HG03280 (cell line): ENCODE results near the gene RXRA.

Experiments
- ATAC-seq: cut with Tn5 transposase; IDR thresholded peaks from one replicate; pipeline ENCODE4 v1.9.1; 2021; ENCODE audit warnings: mild to moderate bottlenecking, moderate library complexity; ENCODE audit not compliant: unreplicated experiment

RXRA gene

GRCh38 chr9:134483361-134484184 is 157.3 kb downstream of the RXRA start:
- ATAC-seq, result no peak

DNA sequence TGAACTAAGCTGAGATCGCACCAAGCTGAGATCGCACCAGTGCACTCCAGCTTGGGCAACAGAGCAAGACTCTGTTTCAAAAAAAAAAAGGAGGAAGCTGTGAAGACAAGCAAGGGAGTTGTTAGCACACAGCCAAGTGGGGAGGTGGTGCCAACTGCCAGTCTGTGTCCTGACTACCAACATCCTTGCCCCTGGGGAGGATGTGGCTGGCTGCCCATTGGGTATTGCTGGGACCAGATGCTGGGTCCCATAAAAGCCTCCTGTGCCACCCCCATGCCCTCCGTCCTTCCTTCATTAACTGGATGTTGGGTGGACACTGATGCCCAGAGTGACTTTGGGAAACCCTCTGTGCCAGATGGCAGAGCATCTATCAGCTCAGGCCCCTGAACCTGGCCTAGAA is 158.2 kb downstream of the RXRA start:
- no peak for ATAC-seq

DNA sequence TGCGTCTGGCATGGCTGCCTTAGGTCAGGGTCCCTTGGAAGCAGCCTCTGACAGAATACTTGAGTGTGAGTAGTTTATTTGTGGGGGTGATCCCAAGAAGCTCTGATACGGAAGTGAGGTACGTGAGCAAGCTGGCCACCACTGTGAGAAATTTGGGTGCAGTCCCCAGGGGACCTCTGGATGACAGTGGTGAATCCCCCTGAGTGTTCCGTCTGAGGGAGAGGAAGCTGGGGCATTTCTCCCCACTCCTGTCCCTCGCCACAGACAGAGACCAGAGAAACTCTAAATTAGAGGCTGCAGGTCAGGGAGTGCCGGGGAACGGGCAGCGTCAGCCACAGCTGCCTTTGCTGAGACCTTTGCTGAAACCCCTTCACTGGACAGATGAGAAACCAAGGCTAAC is 159.4 kb downstream of the RXRA start:
- ATAC-seq, result no peak

GRCh38 chr9:134486143-134486591 is 159.9 kb downstream of the RXRA start:
- no peak for ATAC-seq

- ATAC-seq, result no peak
Measured at GRCh38 chr9:134486596-134486995, 160.3 kb downstream of the RXRA start.
